SK-N-MC (cell line): Measurements from ENCODE around the gene EPHA4.

Source experiments
- EZH2 ChIP-seq: fragments of 200-600 bp; sonication (generic); IDR thresholded peaks from one replicate; pipeline ENCODE4 v1.6.1; 2017; ENCODE audit warnings: antibody characterized with exemption
- POLR2AphosphoS5 ChIP-seq: IDR thresholded peaks from 2 replicates; pipeline ENCODE4 v1.6.1; 2012; ENCODE audit warnings: mild to moderate bottlenecking, low read depth, low read length, borderline replicate concordance

- TF ChIP-seq POLR2AphosphoS5 (no peak), EZH2 (no peak)
Measured at GRCh38 chr2:221502270-221503010, 69.7 kb downstream of the EPHA4 start.
